ENCODE measurements around the gene TMEM17. TPM values are rescaled to one million over a fixed set of nuclear protein-coding genes. Genes with fewer than 3 reads are reported as not detected.

Gene TMEM17
- total and polyA plus RNA-seq, 2 of the 13 experiments (the other 11 are each of a cell fraction or from before 2014, with no cell fraction given), result 0.22 to 0.50 TPM

- TF ChIP-seq ZNF800 (CRISPR knock-in tag; IDR thresholded peaks at IDR 0.05) (no peak), ZNF616 (CRISPR knock-in tag; IDR thresholded peaks at IDR 0.05; ENCODE audit: low read depth) (no peak), ZNF790 (CRISPR knock-in tag; IDR thresholded peaks at IDR 0.05; ENCODE audit: borderline replicate concordance) (no peak), MBD4 (IDR thresholded peaks at IDR 0.05; ENCODE audit: borderline replicate concordance, low read length) (0 out of 2 replicates have a peak, but pooled peaks have one; percentile 76), GFI1 (CRISPR knock-in tag; IDR thresholded peaks at IDR 0.05; ENCODE audit: borderline replicate concordance) (no peak), ZSCAN25 (CRISPR knock-in tag; IDR thresholded peaks at IDR 0.05) (no peak), SNAPC4 (CRISPR knock-in tag; IDR thresholded peaks at IDR 0.05) (no peak), THAP9 (CRISPR knock-in tag; IDR thresholded peaks at IDR 0.05; ENCODE audit: borderline replicate concordance) (no peak), ARNT2 (CRISPR knock-in tag; IDR thresholded peaks at IDR 0.05; ENCODE audit: low read depth) (no peak), ZNF24 (IDR thresholded peaks at IDR 0.05) (0 out of 2 replicates have a peak, but pooled peaks have one; percentile 60), ELK4 (CRISPR knock-in tag; IDR thresholded peaks at IDR 0.05; ENCODE audit: borderline replicate concordance) (no peak), MIER2 (CRISPR knock-in tag; IDR thresholded peaks at IDR 0.05) (peak; percentile 37; the same call in 1 of the 2 replicates), HNF4G (IDR thresholded peaks at IDR 0.05; ENCODE audit: borderline replicate concordance, low read depth, low read length) (peak; percentile 5; the same call in 1 of the 2 replicates), HNF4G (CRISPR knock-in tag; IDR thresholded peaks at IDR 0.05; ENCODE audit: borderline replicate concordance, low read depth) (no peak)
- TF ChIP-seq, protein P1, sequence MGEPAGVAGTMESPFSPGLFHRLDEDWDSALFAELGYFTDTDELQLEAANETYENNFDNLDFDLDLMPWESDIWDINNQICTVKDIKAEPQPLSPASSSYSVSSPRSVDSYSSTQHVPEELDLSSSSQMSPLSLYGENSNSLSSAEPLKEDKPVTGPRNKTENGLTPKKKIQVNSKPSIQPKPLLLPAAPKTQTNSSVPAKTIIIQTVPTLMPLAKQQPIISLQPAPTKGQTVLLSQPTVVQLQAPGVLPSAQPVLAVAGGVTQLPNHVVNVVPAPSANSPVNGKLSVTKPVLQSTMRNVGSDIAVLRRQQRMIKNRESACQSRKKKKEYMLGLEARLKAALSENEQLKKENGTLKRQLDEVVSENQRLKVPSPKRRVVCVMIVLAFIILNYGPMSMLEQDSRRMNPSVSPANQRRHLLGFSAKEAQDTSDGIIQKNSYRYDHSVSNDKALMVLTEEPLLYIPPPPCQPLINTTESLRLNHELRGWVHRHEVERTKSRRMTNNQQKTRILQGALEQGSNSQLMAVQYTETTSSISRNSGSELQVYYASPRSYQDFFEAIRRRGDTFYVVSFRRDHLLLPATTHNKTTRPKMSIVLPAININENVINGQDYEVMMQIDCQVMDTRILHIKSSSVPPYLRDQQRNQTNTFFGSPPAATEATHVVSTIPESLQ (CRISPR knock-in tag; conservative IDR thresholded peaks at IDR 0.05), result no peak
Measured at GRCh38 chr2:62540408-62541168, 34.6 kb upstream of the TMEM17 start (continued).
